Activated CD4-positive, alpha-beta T cell treated with anti-CD3 and anti-CD28 coated beads, Interleukin-2, Interleukin-4, amounts not matched to agents 100 ng/mL and 50 ng/mL, durations not matched to agents 16 hours and 8 hours (primary cell): ENCODE measurements around the gene KRT71.

Experiments used
- DNase-seq: peaks from one replicate; pipeline ENCODE4 v3.0.0-alpha.2; 2020; ENCODE audit warnings: low spot score

The KRT71 gene

GRCh38 chr12:52539083-52539820 is 13.7 kb downstream of the KRT71 start:
- DNase-seq = no peak

- DNase-seq = no peak
These were observed 15.8 kb downstream of the KRT71 start for GRCh38 chr12:52537101-52537500.

- DNase-seq = no peak
These were observed 17.4 kb downstream of the KRT71 start for GRCh38 chr12:52535574-52535973.

GRCh38 chr12:52534482-52534881 is 18.5 kb downstream of the KRT71 start:
- DNase-seq = no peak

- no peak for DNase-seq
These were observed 19.1 kb downstream of the KRT71 start for GRCh38 chr12:52533686-52534470.

GRCh38 chr12:52532636-52533035 is 20.3 kb downstream of the KRT71 start:
- no peak for DNase-seq

GRCh38 chr12:52531566-52532300 is 21.2 kb downstream of the KRT71 start:
- DNase-seq = no peak

- DNase-seq = no peak
These were observed 22.0 kb downstream of the KRT71 start for GRCh38 chr12:52530905-52531304.

- DNase-seq = no peak
These were observed 22.6 kb downstream of the KRT71 start for GRCh38 chr12:52530366-52530765.

- DNase-seq = no peak
These were observed 23.1 kb downstream of the KRT71 start for GRCh38 chr12:52529846-52530245.

- no peak for DNase-seq
These were observed 23.5 kb downstream of the KRT71 start for GRCh38 chr12:52529417-52529816.

- no peak for DNase-seq
These were observed 24.3 kb downstream of the KRT71 start for GRCh38 chr12:52528641-52529143.

- no peak for DNase-seq
These were observed 25.7 kb downstream of the KRT71 start for GRCh38 chr12:52527121-52527800.

- DNase-seq = no peak
These were observed 26.4 kb downstream of the KRT71 start for GRCh38 chr12:52526511-52526951.

GRCh38 chr12:52525661-52526499 is 27.1 kb downstream of the KRT71 start:
- no peak for DNase-seq

- DNase-seq = no peak
These were observed 27.9 kb downstream of the KRT71 start for GRCh38 chr12:52524898-52525591.

- DNase-seq = no peak
These were observed 28.6 kb downstream of the KRT71 start for GRCh38 chr12:52524241-52524897.

- no peak for DNase-seq
These were observed 29.1 kb downstream of the KRT71 start for GRCh38 chr12:52523824-52524223.

GRCh38 chr12:52522346-52523011 is 30.5 kb downstream of the KRT71 start:
- DNase-seq = no peak
